GM12892 (cell line): Measurements from ENCODE around the gene HOXA7.

Experiments used
- POLR2A ChIP-seq: IDR thresholded peaks from 2 replicates; pipeline ENCODE4 v1.6.1; 2011; ENCODE audit warnings: low read depth, low read length, control low read depth
- POLR2AphosphoS5 ChIP-seq: IDR thresholded peaks from 2 replicates; pipeline ENCODE4 v1.6.1; 2011; ENCODE audit warnings: low read depth, low read length, control low read depth
- TAF1 ChIP-seq: IDR thresholded peaks from 2 replicates; pipeline ENCODE4 v1.6.1; 2011; ENCODE audit warnings: low read depth, mild to moderate bottlenecking, control low read depth, low read length, borderline replicate concordance

- TF ChIP-seq POLR2A, result no peak
- TF ChIP-seq POLR2AphosphoS5, result no peak
- no peak for TF ChIP-seq TAF1
Observed at GRCh38 chr7:27188386-27189294, 32.2 kb upstream of the HOXA7 start.
